NCI-H2196 treated with DMSO at 0.1 percent for 48 hours (cell line): ENCODE results near the gene ZBTB49.

Experiments
- DNase-seq: peaks from one replicate; lab custom pipeline; 2025; ENCODE audit not compliant: unreplicated experiment; lab: John Stamatoyannopoulos, UW

ZBTB49 gene

DNA sequence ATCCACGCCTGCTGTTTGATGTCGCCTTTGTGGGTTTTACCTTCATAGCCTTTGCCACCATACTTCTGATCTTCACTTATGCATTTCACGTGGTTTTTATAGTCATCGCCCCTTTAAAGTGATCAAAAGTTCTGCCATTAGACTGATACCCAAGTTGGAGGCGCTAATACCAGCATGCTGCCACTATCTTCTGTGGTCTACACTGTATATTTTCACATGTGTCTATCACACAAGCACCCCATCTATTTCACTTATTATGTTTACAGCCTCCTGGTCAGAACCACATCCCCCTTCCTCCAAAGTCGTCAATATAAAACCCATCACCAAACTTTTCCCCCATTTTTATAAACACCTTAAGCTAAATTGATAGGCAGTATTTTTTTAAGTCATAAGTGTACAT is 8.3 kb upstream of the ZBTB49 start:
- DNase-seq = no peak

DNA sequence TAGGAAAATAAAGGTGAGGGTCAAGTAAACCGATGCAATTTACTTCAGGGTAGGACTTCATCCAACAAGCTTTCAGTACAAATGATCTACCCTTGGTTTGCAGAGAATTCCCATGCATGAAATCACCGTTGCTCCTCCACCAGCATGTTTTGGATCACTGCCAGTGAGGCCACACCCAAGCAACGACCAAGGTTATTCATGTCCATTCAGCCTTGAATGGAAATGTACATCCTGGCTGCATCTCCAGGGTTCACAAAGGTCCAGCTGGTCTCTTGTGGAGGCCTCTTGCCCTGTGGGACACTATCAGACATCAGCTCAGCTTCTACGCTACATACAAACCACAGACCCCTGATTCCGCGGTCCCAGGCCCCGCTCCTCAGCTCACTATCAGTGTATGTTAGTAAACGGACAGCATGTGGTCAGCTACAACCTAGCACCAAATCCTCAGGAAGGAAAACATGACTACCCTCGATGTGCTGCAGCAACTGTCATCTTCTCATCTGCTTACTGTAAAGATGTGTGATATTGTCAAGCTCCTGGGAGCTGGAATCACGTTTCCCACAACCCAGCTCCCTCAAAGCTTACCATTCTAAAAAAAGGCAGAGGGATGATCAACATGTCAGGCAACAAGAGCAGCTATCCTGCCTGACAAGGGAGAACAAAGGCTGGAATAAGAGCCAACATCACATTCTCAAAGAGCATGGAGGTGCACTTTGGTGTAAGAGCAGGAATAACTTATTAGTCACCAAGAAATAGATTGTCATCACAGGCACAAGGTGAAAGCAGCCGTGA is 5.0 kb upstream of the ZBTB49 start:
- DNase-seq = no peak

GRCh38 chr4:4288098-4288497 is 2.0 kb upstream of the ZBTB49 start:
- DNase-seq = no peak

DNA sequence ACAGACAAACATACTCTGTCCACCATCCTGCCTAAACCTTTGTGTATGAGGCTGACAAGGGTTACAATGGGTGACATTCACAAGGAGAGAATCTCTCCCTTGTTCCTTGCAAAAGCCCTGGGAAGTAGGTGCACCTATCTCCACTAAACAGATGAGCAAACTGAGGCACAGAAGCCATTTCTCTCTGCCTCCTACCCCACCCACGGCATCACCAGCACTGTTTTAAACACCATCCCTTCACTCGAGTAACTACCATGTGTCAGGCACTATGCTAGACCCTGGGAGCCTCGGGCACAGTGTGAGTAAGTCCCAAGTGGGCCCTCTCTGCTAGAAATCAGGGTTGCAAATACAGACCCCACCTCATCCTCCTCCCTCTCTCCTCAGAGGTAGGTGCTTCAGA is 996 bp upstream of the ZBTB49 start:
- no peak for DNase-seq

DNA sequence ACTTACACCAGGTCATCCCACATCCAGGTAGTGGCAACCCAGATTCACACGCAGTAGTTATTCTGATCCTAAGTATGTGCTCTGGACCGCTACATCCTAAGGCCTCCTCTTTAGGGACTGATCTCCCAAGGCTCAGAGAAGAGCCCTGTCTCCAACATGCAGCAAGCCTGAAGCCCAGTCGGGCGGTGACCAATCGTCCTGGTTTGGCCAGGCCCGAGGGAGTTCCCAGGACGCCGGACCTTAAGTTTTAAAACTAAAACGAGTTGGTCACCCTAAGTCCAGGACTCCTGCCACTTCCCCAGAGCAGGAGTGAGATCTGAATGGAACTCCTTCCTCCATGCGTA is 482 bp upstream of the ZBTB49 start:
- no peak for DNase-seq

GRCh38 chr4:4293279-4293678 is 3.2 kb downstream of the ZBTB49 start:
- no peak for DNase-seq

DNA sequence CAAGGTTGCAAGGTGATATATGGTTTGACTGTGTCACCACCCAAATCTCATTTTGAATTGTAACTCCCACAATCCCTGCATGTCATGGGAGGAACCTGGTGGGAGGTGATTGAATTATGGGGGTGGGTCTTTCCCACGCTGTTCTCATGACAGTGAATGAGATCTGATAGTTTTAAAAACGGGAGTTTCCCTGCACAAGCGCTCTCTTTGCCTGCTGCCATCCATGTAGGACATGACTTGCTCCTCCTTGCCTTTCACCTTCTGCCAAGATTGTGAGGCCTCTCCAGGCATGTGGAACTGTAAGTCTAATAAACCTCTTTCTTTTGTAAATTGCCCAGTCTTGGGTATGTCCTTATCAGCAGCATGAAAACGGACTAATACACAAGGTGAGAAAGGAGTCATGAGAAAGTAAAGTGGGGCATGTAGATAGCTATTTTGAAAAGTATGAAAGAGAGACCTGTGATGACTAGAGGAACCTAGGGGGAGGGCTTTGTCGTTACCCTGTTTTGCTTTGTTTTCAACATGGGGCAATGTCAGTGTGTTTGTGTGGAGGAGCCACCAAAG is 6.3 kb downstream of the ZBTB49 start:
- DNase-seq = no peak

GRCh38 chr4:4299006-4299405 is 9.0 kb downstream of the ZBTB49 start:
- DNase-seq = no peak

- no peak for DNase-seq
Measured at GRCh38 chr4:4302001-4302400, 11.9 kb downstream of the ZBTB49 start.

DNA sequence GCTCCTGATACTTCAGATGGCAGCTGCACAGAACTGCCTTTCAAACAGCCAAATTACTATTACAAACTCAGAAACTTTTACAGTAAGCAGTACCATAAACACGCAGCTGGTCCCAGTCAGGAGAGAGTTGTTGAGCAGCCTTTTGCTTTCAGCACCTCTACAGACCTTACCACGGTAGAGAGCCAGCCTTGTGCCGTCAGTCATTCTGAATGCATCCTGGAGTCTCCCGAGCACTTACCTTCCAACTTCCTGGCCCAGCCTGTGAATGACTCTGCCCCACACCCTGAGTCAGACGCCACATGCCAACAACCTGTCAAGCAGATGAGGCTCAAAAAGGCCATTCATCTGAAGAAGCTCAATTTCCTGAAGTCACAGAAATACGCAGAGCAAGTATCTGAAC is 12.4 kb downstream of the ZBTB49 start:
- no peak for DNase-seq

DNA sequence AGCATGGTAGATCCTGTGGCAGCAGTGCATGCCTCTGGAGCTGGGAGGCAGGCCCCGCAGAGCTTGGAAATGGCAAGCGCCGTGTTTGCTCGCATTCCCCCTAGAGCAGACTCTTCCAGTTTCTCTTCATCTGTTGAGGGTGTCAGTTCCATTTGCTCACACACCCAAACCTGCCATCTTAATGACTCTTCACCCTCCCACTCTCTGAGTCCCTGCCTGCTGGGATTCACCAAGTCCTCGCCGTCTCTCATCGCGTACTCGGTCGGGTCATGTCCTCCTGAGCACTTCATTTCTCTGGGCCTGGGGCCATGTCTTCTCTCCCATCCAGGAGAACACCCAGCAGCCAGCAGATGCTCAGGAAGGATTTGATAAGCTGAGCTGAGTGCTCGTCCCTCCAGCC is 16.9 kb downstream of the ZBTB49 start:
- DNase-seq = no peak

- DNase-seq = no peak
Measured at GRCh38 chr4:4308800-4309441, 18.9 kb downstream of the ZBTB49 start.

DNA sequence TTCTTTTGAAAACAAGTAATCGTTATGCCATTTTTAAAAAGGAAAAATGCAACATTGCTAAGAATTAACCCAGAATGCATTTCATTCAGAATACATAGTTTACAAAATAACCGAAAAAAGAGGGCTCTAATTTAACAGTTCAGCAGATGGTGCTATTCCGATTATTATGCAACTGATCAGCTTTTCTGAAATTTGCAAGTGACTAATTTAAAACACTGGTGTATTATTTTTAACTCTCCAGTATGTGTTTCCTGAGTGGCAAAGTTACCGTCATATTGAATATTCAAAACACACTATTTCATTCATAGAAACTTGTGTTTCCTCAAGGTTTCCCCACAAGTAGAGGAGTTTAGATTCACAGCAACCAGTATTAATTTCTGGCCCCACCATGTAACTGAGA is 21.1 kb downstream of the ZBTB49 start:
- DNase-seq = no peak

GRCh38 chr4:4315461-4316149 is 25.6 kb downstream of the ZBTB49 start:
- no peak for DNase-seq

DNA sequence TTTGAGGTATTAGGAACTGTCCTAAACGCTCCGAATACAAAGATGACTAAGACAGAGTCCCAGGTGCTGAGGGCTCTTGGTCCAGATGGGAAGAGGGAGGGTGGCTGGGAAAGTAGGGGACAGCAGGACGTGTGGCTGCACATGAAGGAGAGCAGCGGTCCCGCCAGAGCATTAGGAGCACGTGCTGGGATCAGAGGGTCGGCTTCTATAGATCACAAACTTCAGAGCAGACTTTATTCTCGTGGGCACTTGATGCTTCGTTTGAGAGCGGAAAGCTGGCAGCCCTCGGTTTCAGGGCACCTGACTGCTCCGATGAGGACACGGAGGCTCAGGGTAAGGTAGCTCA is 26.1 kb downstream of the ZBTB49 start:
- DNase-seq = no peak

DNA sequence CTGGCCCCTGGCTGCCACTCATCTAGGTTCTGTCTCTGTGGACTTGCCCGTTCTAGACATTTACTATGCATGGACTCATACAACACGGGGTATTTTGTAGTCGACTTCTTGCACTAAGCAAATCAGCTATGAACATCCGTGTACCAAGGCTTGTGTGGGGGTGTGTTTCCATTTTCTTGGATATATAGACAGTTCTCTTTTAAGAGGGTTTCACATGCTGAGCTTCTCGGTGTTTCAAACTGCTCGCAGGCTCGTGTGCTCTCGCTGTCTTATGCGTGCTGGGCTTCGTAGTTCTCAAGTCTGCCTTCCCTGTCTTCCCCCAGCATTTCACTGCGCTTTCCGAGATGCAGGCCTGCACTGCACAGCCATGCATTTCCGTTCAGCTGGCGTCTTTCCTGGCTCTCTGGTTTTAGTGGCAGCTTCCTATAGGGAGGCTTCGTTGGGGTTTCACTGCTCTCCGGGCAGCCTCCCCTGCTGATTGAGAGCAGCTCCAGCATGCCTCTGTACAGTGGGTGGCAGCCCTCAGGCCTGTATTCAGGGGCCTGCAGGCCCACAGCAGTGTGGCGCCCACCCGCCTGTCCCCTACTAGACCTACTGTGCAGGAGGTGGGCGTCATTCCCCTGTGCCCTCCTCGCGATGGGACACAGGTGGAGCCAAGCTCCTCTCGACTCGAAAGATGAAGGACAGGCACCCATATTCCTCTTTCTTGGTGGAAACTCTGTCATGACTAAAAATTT is 27.6 kb downstream of the ZBTB49 start:
- DNase-seq = no peak

DNA sequence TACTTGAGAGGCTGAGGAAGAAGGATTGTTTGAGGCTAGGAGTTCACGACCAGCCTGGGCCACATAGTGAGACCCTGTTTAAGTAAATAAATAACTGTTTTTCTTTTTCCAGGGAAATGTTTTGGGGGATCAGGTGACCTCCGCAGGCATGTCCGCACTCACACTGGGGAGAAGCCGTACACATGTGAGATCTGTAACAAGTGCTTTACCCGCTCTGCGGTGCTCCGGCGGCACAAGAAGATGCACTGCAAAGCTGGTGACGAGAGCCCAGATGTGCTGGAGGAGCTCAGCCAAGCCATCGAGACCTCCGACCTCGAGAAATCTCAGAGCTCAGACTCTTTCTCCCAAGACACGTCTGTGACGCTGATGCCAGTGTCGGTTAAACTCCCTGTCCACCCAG is 30.5 kb downstream of the ZBTB49 start:
- no peak for DNase-seq

GRCh38 chr4:4320951-4321714 is 31.1 kb downstream of the ZBTB49 start:
- DNase-seq = no peak

DNA sequence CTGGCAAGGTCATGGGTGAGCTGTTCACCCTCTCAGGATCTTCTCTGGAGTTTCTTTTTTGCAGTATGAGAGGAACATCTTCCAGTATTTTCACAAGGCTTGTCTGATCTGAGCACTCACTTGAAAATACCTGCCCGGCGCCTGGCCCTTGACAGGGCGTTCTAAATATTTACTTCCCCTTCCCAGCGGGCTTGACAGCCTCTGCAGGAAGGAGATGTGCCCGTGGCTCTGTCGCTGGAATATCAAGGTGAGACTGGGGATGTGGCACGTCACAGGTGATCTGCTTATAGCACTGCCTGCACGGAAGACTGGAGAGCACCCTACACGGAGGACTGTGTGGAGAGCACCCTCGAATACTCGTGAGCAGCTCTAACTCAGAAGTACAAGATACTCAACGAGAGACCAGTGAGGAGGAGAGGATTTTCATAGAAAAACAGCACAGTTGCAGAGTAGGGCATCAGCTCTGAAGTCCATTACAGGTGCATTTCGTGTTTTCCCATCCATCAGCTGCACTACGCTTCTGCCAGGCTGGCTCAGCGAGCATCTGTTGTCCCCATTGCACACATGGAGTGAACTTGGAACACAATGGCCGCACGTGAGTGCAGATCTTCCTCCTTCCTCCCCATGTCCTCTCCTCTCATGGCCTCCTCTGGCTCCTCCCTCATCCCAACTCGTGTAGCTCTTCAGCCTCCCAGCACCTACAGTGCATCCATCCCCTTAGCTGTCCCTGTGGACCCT is 32.1 kb downstream of the ZBTB49 start:
- no peak for DNase-seq
